Measurements from ENCODE around the gene OR7A17. TPM values are rescaled to one million over a fixed set of nuclear protein-coding genes. Genes with fewer than 3 reads are reported as not detected.

Gene OR7A17
- total and polyA plus RNA-seq, 2 donors (not counting 3 experiments of a cell fraction or from before 2014, with no cell fraction given) = not detected

GRCh38 chr19:14916848-14917247 lies 30.9 kb upstream of the OR7A17 start:
- H2AFZ ChIP-seq (ENCODE audit: low read depth, low read length) = no peak overlapping the region
- H3K4me1 ChIP-seq (ENCODE audit: control insufficient read depth, extremely low read depth, insufficient read depth, low read length) = no peaks in the 10 kb centered on the region
- H3K36me3 ChIP-seq (ENCODE audit: control insufficient read depth in 2 of 2, extremely low read depth in 1 of 2, insufficient read depth in 2 of 2, low read length in 2 of 2) = no peaks in the 10 kb centered on the region
- no peaks in the 10 kb centered on the region for H3K27me3 ChIP-seq (ENCODE audit: control insufficient read depth in 2 of 2, insufficient read depth in 2 of 2, low read length in 2 of 2)
- TF ChIP-seq FOS (IDR thresholded peaks at IDR 0.05; ENCODE audit: borderline replicate concordance, insufficient read depth, low read length) (no peak), POLR2A (IDR thresholded peaks at IDR 0.05; ENCODE audit: low read depth, low read length) (no peak), EZH2 (IDR thresholded peaks at IDR 0.05; ENCODE audit: borderline replicate concordance, low read depth, low read length, severe bottlenecking) (no peak), GATA2 (IDR thresholded peaks at IDR 0.05; ENCODE audit: insufficient read depth, insufficient read length, low read depth, low read length) (no peak), MAX (IDR thresholded peaks at IDR 0.05; ENCODE audit: insufficient read depth, insufficient read length) (no peak), JUN (IDR thresholded peaks at IDR 0.05; ENCODE audit: borderline replicate concordance, insufficient read depth, insufficient read length, low read depth) (no peak), POLR2AphosphoS5 (IDR thresholded peaks at IDR 0.05; ENCODE audit: insufficient read depth, low read depth, low read length) (no peak), CTCF (IDR thresholded peaks at IDR 0.05; ENCODE audit: extremely low read depth in 1 of 2, insufficient read depth in 1 of 2, low read depth in 1 of 2, low read length in 2 of 2) (no peak), MYC (IDR thresholded peaks at IDR 0.05; ENCODE audit: low read depth, low read length) (no peak)
- no peak overlapping the region for H3K4me2 ChIP-seq (ENCODE audit: insufficient read depth, low read length)
- no peaks in the 10 kb centered on the region for H3K9me1 ChIP-seq (replicated peaks; ENCODE audit: control insufficient read depth, extremely low read depth, insufficient read depth, low read length)
- no TSS peak for BruUV-seq (replicated peaks)
- ChIA-PET CTCF (no interaction called here), POLR2A (no interaction called here)
- intact Hi-C loops (cut with micrococcal nuclease) = no loop called here
- H3K4me3 ChIP-seq (replicated peaks in 1 of 3; ENCODE audit: insufficient read depth in 1 of 3, low read depth in 1 of 3, low read length in 3 of 3) = no peak overlapping the region
- H3K9ac ChIP-seq (replicated peaks; ENCODE audit: extremely low read depth, insufficient read depth, low read length) = no peak overlapping the region
- DNase-seq (ENCODE audit: low read depth, low spot score) (no peak), FAIRE-seq (no peak)
- H4K20me1 ChIP-seq (replicated peaks; ENCODE audit: control insufficient read depth, extremely low read depth, insufficient read depth, low read length) = no peaks in the 10 kb centered on the region
- no peaks in the 10 kb centered on the region for H3K9me3 ChIP-seq (replicated peaks; ENCODE audit: control insufficient read depth, insufficient read depth, low read length)
- H3K27ac ChIP-seq (ENCODE audit: insufficient read depth, low read depth, low read length) = no peak overlapping the region
- no peaks in the 10 kb centered on the region for H3K79me2 ChIP-seq (ENCODE audit: control insufficient read depth, insufficient read depth, low read length)
- dilution Hi-C loops (cut with MboI; ENCODE audit: extremely low pct_ligation_motif_present, low sequenced_read_pairs) = no loop called here
